ENCODE data around the gene AIFM2.

- TF ChIP-seq, protein P1, sequence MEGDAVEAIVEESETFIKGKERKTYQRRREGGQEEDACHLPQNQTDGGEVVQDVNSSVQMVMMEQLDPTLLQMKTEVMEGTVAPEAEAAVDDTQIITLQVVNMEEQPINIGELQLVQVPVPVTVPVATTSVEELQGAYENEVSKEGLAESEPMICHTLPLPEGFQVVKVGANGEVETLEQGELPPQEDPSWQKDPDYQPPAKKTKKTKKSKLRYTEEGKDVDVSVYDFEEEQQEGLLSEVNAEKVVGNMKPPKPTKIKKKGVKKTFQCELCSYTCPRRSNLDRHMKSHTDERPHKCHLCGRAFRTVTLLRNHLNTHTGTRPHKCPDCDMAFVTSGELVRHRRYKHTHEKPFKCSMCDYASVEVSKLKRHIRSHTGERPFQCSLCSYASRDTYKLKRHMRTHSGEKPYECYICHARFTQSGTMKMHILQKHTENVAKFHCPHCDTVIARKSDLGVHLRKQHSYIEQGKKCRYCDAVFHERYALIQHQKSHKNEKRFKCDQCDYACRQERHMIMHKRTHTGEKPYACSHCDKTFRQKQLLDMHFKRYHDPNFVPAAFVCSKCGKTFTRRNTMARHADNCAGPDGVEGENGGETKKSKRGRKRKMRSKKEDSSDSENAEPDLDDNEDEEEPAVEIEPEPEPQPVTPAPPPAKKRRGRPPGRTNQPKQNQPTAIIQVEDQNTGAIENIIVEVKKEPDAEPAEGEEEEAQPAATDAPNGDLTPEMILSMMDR (CRISPR knock-in tag; IDR thresholded peaks at IDR 0.05): peak; percentile 97
- TF ChIP-seq CEBPG (CRISPR knock-in tag; IDR thresholded peaks at IDR 0.05): 0 out of 2 replicates have a peak, but pooled peaks have one; percentile 2
These were observed 14.0 kb upstream of the AIFM2 start, which contains the start of gene TYSND1 for GRCh38 chr10:70146489-70147258.

Data from HepG2 (cell line).